Measurements from ENCODE around the gene C5.
"Not testable (repeated sequence)": the region's sequence is repeated elsewhere in the genome, so short reads cannot be mapped to it uniquely, and the experiment has no call there.

Gene C5

GRCh38 chr9:120977321-120977720 is 72.8 kb downstream of the C5 start:
- no peak for DNase-seq

DNA sequence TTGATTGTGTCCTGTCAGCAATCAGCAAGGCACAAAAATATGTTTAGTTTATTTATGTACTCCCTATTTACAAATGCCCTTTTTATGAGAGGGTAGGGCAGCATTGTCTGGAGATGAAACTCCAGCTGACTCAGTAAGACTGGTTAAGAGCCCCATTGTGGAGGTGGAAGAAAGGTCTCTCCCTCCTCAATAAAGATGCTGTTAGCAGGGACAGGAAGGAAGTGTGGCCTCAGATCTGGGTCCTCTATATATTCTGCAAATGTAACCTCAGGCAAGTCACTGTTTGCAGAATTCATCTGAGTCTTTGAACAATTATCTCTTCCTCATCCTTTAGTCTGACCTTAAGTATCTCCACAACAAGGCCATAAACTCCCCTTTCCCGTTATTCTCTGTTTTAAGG is 75.2 kb downstream of the C5 start:
- DNase-seq: no peak

DNA sequence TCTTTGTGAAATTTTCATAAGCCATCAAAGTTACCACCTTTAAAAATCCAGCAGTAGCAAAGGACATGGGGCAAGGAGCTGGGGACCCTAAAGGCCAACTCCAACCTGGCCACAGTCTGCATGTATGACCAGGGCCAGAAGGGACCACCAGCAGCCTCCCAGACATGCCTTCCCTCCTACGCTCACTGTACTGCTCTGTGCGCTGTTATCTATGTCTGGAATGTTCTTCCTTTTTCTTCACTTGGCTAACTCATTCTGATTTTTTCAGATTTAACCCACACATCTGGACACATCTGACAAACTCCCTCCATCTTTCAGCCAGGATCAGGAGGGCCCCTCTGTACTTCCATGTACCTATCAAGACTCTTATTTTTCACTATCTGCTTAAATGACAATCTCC is 75.9 kb downstream of the C5 start:
- DNase-seq: no peak

DNA sequence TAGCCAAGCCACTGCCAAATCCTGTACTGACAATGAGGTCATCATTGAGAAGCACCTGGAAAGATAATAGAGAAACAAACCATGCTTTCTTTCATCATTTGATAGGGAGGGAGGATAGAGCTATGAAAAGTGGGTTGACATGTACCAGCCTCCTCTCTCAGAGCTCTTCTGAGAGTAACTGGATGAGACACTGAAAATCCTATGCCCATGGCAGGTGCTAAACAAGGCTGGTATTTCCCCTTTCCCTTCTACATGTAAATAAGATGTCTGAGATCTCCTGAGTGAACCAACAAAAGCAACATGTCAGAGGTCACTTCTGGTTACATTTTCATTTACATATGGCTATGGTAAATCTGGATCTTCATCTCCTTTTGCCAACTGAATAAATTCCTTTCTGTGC is 78.1 kb downstream of the C5 start:
- no peak for DNase-seq

GRCh38 chr9:120971471-120971870 is 78.6 kb downstream of the C5 start:
- DNase-seq: not testable (repeated sequence)

GRCh38 chr9:120970244-120970643 is 79.8 kb downstream of the C5 start:
- no peak for DNase-seq

DNA sequence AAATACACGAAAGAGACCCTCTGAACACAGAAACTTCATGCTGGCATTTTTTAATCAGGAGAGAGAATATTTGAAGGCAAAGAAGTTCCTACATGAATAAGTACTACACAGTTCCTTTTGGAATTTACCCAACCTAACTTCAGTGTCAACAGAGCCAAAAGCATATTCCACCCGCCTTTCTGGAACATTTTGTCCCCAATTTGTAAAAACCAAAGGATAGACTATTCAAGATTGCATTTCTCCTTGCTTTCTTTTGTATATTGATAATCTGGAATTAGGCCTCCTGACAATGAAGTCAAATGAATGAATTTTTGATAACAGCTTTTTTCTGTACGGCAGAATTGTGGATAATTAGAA is 84.1 kb downstream of the C5 start:
- DNase-seq: no peak

GRCh38 chr9:120965344-120966012 is 84.6 kb downstream of the C5 start:
- DNase-seq: no peak

- no peak for DNase-seq
These were observed 88.1 kb downstream of the C5 start for GRCh38 chr9:120961936-120962335.

GRCh38 chr9:120960001-120960400 is 90.1 kb downstream of the C5 start:
- no peak for DNase-seq

DNA sequence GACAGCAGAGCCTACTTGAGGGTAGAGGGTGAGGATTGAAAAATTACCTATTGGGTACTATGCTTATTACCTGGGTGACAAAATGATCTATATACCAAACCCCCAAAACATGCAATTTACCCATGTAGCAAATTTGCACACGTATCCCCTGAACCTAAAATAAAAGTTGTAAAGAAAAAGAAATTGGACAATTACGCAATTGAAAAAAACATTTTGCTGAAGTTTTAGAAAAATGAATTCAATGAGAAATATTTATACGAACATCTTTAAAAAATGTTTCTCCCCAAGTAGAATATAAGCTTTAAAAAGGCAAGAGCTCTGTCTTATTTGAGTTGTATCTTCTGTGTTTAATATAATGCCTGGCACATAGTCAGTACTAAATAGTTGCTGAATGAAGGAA is 93.2 kb downstream of the C5 start:
- DNase-seq: no peak

- no peak for DNase-seq
These were observed 98.0 kb downstream of the C5 start for GRCh38 chr9:120951960-120952618.

GRCh38 chr9:120950421-120951388 is 99.4 kb downstream of the C5 start:
- DNase-seq: no peak

DNA sequence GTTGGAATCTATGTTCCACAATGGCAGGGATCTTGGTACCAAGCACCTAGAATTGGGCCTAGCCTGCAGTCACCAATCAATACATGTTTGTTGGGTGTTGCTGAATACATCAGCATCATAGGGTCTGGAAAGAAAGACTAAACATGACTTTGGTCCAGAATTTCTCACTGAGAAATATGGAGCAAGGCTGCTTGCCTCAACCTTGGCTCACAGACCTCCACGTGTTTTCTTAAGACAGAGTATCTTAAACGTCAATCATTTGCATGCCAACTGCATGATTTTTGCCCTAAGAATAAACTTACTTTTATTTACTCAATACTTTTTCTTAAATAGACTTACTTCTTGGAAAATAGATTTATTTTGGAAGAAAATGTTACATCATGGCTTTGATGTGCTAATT is 100.8 kb downstream of the C5 start:
- DNase-seq: no peak

GRCh38 chr9:120948824-120949223 is 101.3 kb downstream of the C5 start:
- DNase-seq: no peak

DNA sequence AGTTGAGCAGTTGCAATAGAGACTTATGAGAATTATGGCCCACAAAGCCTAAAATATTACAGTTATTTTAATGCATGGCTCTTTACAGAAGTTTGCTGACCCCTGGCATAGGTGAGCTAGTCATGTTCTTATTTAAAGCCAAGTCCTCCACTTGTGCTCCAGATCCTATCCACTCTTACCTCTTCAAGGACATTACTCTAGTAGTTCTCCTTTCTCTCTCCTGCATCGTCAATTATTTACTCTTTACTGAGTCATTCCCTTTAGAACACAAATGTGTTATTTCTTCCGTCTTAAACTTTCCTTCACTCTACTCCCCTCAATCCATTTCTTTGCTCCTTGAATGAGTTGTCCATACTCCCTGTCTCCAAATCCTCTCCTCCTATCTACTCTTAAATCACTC is 102.9 kb downstream of the C5 start:
- no peak for DNase-seq

DNA sequence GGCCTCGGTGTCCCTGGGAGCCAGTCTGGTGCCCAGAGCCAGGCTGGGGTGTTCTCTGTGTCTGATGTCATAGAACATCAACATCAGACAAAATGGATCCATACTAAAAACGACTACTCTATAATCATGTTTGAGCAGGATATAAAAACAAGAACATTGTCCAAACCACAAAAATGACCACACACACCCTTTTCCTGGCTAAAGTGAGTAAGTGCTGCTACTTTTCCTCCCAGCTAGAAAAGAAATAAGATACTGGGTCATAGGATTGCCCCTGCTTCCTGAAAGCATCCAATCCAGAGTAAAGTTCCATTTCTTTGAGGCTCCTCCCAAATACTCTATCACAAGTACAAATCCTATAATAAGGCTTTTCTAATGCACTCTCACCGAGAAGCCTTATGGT is 103.8 kb downstream of the C5 start:
- DNase-seq: no peak

DNA sequence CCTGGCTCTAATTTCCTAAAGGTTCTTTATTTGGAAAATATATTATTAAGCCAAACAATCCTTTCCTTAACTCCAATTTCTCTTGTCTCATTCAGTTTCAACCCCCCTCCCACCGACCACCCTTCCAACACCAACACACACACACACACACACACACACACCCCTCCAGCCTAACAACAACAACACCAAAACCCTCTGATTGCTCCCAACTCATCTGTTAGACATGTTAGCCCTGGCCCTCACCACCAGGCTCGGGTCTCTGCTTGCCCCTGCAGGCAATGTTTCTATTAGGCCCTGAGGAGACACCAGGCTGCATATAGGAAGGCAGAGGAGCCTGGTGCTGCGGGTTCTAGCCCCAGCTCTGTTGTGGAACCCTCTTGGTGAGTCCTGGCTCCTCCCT is 105.1 kb downstream of the C5 start:
- DNase-seq: no peak

DNA sequence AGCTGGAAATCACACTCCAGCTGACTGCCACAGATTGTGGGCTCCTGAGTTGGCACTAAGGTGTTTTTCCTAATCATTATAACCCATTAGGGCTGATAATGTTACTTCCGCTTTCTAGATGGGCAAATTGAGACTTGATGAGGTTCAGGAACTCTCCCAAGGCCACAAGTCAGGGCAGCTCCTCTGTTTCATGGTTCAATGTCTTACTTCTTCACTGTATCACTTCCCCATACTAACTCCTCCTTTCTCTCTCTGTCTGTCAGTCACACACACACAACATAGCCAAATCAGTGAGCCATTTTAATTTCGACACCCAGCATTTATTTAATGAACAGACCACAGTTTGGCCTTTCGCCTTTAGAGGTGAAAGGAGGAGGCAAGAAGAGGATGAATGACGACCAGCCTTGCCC is 105.6 kb downstream of the C5 start:
- DNase-seq: peak in 1 of 2 donors; percentile 38

DNA sequence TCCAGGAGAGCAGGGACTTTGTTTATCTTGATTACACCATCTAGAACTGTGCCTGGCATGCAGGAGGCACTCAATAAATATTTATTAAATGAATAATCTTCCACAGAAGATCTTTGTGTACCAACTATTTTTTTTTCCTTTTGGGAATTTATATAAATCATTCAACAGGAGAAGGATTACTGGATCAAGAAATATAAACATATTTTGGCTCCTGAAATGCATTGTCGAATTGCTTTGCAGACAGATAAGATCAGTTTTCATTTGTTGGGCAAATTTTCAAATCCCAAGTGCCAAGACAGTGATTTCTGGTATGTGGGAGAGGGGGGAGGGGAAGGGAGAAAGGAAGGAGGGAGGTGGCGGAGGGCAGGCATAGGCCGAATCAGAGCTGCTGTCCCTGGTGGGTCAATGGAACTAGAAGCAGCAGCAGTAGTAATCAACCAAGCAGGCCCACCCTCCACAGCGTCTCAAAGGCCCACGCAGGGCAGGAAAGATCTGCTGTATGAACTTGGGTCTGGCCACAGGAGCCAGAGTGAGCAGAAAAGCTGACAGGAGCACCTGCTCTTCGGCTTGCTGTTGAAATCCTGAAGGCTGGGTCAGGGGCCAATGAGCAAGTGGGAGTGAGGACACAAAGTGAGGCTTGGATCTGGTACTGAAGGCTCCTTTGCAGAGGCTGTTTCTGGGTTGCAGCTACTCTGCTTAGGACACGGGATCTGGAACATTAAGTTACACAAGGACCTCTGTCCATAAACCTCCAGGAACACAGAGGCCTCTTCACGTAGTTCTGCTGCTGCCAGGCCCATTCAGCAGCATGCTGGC is 107.7 kb downstream of the C5 start:
- DNase-seq: no peak

DNA sequence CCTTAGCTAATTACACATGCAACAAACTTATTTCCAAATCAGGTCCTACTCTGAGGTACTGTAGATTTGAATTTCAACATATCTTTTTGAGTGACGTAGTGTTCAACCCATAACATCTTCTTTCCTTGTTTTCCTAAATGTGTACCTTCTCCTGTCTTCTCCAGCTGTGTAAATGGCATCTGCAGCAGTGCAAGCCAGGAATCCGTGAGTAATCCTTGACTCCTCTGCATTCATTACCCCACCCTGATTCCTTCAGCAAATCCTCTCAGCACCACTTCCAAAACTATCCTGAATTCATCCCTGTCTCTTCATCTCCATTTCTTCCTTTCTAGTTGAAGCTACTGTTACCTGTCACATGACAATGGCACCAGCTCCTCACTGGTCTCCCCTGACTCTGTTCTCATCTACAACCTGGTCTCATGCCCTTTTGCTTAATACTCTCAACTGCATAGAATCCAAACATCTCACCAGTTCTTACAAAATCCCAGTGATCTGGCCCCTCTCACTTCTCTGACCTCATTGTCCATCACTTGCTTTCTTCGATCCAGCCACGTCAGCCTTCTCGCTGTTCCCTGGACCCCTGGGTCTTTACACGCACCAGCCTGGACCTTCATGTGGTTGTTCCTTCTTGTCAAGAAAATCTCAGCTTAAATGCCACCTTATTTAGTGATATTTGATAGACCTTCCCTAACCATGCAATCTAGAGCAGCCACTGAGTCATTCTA is 108.9 kb downstream of the C5 start:
- DNase-seq: no peak

DNA sequence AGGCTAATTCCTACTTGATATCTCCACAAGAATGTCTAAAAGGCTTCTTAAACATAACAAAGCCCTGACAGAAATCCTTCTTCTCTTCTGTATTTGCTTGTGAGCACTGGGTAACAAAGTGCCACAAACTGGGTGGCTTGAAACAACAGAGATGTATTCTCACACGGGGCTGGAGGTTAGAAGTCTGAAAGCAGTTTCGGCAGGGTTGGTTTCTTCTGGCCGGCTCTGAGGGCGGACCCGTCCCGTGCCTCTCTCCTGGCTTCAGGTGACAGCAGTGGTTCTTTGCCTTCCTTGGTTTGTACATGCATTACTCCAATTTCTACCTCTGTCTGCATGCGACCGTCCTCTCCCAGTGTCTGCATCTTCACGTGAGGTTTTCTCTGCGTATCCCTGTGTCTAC is 109.5 kb downstream of the C5 start:
- DNase-seq: no peak
